CD4-positive, alpha-beta T cell treated with Interferon alpha-2 for 1 hour (primary cell): ENCODE measurements around the gene GIMAP2.

ENCODE experiments used
- DNase-seq, 2 donors: peaks; one replicate each; pipeline ENCODE4 v3.0.0-alpha.2; 2020 to 2022

Gene GIMAP2

GRCh38 chr7:150734254-150734653 is 48.7 kb downstream of the GIMAP2 start:
- no peak for DNase-seq

- DNase-seq = no peak
These were observed 50.3 kb downstream of the GIMAP2 start for GRCh38 chr7:150735596-150736358.

- no peak for DNase-seq
These were observed 51.4 kb downstream of the GIMAP2 start for GRCh38 chr7:150736864-150737263.

- peak; percentile 48 to 65 for DNase-seq
These were observed 52.0 kb downstream of the GIMAP2 start, which contains the start of gene GIMAP5 for GRCh38 chr7:150737265-150738055. GIMAP5 (plus strand) TSS chr7:150737418; CDS start chr7:150740885, 3,467 bp downstream.

- DNase-seq = peak; percentile 48 to 83
These were observed 52.6 kb downstream of the GIMAP2 start for GRCh38 chr7:150738092-150738491.

GRCh38 chr7:150738591-150739001 is 53.1 kb downstream of the GIMAP2 start:
- DNase-seq = no peak

GRCh38 chr7:150739033-150739432 is 53.5 kb downstream of the GIMAP2 start:
- no peak for DNase-seq

- peak; percentile 39 to 52 for DNase-seq
These were observed 54.5 kb downstream of the GIMAP2 start for GRCh38 chr7:150740053-150740452.

- no peak for DNase-seq
These were observed 56.9 kb downstream of the GIMAP2 start for GRCh38 chr7:150742286-150742968.
